RWPE2 (cell line): ENCODE measurements around the gene DNAL4.

Experiments
- ATAC-seq: fragments of 200-7000 bp; cut with Tn5 transposase; 3 replicates; pipeline ENCODE4 v1.9.1; 2021; ENCODE audit warnings: low read depth
- DNase-seq: peaks from one replicate; pipeline ENCODE4 v3.0.0-alpha.2; 2020; ENCODE audit warnings: low spot score
- H3K27ac ChIP-seq: fragments of 450-650 bp; 2 replicates; pipeline ENCODE4 v1.5.1; 2017; ENCODE audit warnings: mild to moderate bottlenecking; ENCODE audit not compliant: poor library complexity, severe bottlenecking
- H3K27me3 ChIP-seq: fragments of 250-450 bp; sonication (Bioruptor Pico); 2 replicates; pipeline ENCODE4 v1.5.1; 2021; ENCODE audit warnings: mild to moderate bottlenecking, moderate library complexity; ENCODE audit not compliant: insufficient read depth, poor library complexity, severe bottlenecking
- H3K36me3 ChIP-seq: fragments of 250-450 bp; sonication (Bioruptor Pico); 2 replicates; pipeline ENCODE4 v1.5.1; 2020; ENCODE audit warnings: low read depth, mild to moderate bottlenecking, moderate library complexity
- H3K4me1 ChIP-seq: fragments of 250-450 bp; sonication (Bioruptor Pico); 2 replicates; pipeline ENCODE4 v1.5.1; 2021; ENCODE audit warnings: mild to moderate bottlenecking, moderate library complexity; ENCODE audit not compliant: insufficient read depth, poor library complexity, severe bottlenecking
- H3K4me3 ChIP-seq: fragments of 250-450 bp; sonication (Bioruptor Pico); 2 replicates; pipeline ENCODE4 v1.5.1; 2021; ENCODE audit warnings: mild to moderate bottlenecking, moderate library complexity; ENCODE audit not compliant: severe bottlenecking
- H3K9me3 ChIP-seq: fragments of 250-450 bp; sonication (Bioruptor Pico); 2 replicates; pipeline ENCODE4 v1.5.1; 2021; ENCODE audit warnings: mild to moderate bottlenecking, moderate library complexity; ENCODE audit not compliant: severe bottlenecking
- CTCF ChIP-seq: fragments of 450-650 bp; IDR thresholded peaks from one replicate; pipeline ENCODE4 v1.5.1; 2017; ENCODE audit warnings: mild to moderate bottlenecking, moderate library complexity; ENCODE audit not compliant: poor library complexity, severe bottlenecking

Gene DNAL4

GRCh38 chr22:38799265-38800002 lies 5.5 kb upstream of the DNAL4 start:
- Histone ChIP-seq H3K9me3 (no peaks in the 10 kb centered on the region), H3K27ac (no peak overlapping the region), H3K4me1 (peaks cover 4% of the 10 kb centered on the region), H3K27me3 (no peaks in the 10 kb centered on the region), H3K36me3 (no peaks in the 10 kb centered on the region), H3K4me3 (no peak overlapping the region)
- DNase-seq (no peak), ATAC-seq (no peak)
- TF ChIP-seq CTCF, result no peak

GRCh38 chr22:38798496-38798895 lies 4.6 kb upstream of the DNAL4 start:
- Histone ChIP-seq H3K4me3 (no peak overlapping the region), H3K9me3 (no peaks in the 10 kb centered on the region), H3K27ac (no peak overlapping the region), H3K4me1 (peaks cover 7% of the 10 kb centered on the region), H3K36me3 (no peaks in the 10 kb centered on the region), H3K27me3 (no peaks in the 10 kb centered on the region)
- DNase-seq (no peak), ATAC-seq (no peak)
- no peak for TF ChIP-seq CTCF

GRCh38 chr22:38796262-38796957 lies 2.5 kb upstream of the DNAL4 start:
- no peak for ATAC-seq
- no peak for TF ChIP-seq CTCF
- DNase-seq, result no peak
- Histone ChIP-seq H3K4me3 (no peak overlapping the region), H3K27me3 (no peaks in the 10 kb centered on the region), H3K9me3 (no peaks in the 10 kb centered on the region), H3K4me1 (peaks cover 6% of the 10 kb centered on the region), H3K36me3 (no peaks in the 10 kb centered on the region), H3K27ac (no peak overlapping the region)

GRCh38 chr22:38795569-38795968 lies 1.6 kb upstream of the DNAL4 start:
- Histone ChIP-seq H3K36me3 (no peaks in the 10 kb centered on the region), H3K4me1 (peaks cover 6% of the 10 kb centered on the region), H3K27ac (no peak overlapping the region), H3K9me3 (no peaks in the 10 kb centered on the region), H3K27me3 (no peaks in the 10 kb centered on the region), H3K4me3 (no peak overlapping the region)
- ATAC-seq (no peak), DNase-seq (no peak)
- TF ChIP-seq CTCF, result no peak

GRCh38 chr22:38793317-38793716 lies 626 bp downstream of the DNAL4 start:
- no peak for TF ChIP-seq CTCF
- Histone ChIP-seq H3K36me3 (no peaks in the 10 kb centered on the region), H3K4me3 (peak overlapping the region; percentile 45), H3K27ac (peak overlapping the region; percentile 12), H3K4me1 (peaks cover 6% of the 10 kb centered on the region), H3K27me3 (no peaks in the 10 kb centered on the region), H3K9me3 (no peaks in the 10 kb centered on the region)
- ATAC-seq (no peak), DNase-seq (no peak)
